Fibroblast of lung (primary cell): ENCODE measurements around the gene LHX5.

Experiments
- CTCF ChIP-seq, 2 donors: IDR thresholded peaks in 1 of 2; conservative IDR thresholded peaks in 1 of 2; 1 replicate in 1 of 2; 2 replicates in 1 of 2; pipeline ENCODE4 v1.5.1; 2011 to 2012; ENCODE audit warnings: low read length in 2 of 2, control low read depth in 1 of 2, inconsistent platforms in 1 of 2, low read depth in 1 of 2, mild to moderate bottlenecking in 1 of 2
- EZH2 ChIP-seq: IDR thresholded peaks from 2 replicates; pipeline ENCODE4 v1.5.1; 2012; ENCODE audit warnings: low read length, control low read depth, mild to moderate bottlenecking; ENCODE audit errors: missing control alignments

- TF ChIP-seq CTCF (conservative IDR thresholded peaks at IDR 0.05 in 1 of 2, IDR thresholded peaks at IDR 0.05 in 1 of 2; ENCODE audit: low read depth in 1 of 2, low read length in 2 of 2), result no peak
- TF ChIP-seq EZH2, result no peak
Observed at GRCh38 chr12:113428482-113428881, 43.2 kb downstream of the LHX5 start.
